HG03196 (cell line): ENCODE data around the gene DNAH9.

Experiments
- ATAC-seq: cut with Tn5 transposase; IDR thresholded peaks from one replicate; pipeline ENCODE4 v1.9.1; 2021; ENCODE audit not compliant: unreplicated experiment

DNAH9 gene

DNA sequence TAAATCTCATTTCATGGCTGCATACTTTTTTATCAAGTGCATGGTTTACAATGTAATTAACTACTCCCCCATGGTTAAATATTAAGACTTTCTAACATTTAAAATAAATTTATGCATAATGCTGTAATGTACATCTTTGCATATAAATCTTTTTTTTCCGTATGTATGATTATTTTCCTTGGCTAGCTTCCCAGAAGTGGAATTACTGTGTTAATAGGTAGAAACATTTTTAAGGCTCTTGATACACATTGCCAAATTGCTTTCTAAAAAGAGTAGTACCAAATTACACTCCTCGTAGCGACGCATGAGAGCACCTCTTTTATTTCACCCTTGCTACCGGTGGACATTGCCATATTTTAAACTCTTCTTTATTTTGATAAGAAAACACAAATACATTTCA, 141.1 kb downstream of the DNAH9 start:
- ATAC-seq, result no peak

DNA sequence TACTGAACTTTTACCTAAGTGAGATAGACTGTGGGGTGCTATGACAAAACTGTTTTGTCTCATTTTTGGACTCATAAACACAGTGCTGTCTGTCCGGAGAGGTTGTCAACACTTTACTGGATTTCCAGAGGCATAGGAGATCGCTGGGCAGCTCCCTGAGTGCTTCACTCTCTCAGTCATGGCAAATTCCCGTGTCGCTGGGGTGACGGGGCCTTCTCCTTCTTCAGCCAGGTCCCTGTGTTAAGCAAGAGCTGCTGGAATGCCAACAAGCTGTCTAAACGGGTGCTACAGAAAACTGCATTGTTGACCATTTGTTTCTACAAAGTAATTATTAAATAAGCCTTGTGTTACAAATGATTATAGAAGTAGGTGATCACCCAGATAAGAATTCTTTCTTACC, 141.6 kb downstream of the DNAH9 start:
- no peak for ATAC-seq

DNA sequence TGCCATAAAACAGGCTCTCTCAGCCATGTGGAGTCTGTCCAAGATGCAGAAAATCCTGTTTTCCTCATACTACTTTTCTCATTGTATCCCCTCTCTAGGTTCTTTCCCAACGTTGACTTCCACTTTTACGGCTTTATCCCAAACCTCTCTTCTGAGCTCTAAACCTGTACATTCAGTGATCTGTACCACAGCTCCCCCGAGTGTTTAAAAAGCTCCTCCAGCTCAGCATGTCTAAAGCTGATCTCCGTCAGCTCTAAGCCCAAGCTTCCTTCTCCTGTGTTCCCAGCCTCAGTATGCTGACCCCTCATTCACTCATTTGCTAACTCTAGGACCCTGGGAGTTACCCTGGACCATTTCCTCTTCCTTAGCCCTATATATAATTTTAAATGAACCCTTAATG, 144.6 kb downstream of the DNAH9 start:
- no peak for ATAC-seq

DNA sequence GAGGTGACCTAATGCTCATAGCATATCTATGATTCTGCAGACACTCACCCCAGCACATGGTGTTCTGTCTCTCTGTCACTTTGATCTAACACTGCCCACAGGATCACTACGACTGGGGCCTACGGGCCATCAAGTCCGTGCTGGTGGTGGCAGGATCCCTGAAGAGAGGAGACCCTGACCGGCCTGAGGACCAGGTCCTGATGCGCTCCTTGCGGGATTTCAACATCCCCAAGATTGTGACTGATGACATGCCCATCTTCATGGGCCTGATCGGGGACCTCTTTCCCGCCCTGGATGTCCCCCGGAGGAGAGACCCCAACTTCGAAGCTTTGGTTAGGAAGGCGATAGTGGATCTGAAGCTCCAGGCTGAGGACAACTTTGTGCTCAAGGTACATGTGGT, 146.4 kb downstream of the DNAH9 start:
- ATAC-seq, result no peak

DNA sequence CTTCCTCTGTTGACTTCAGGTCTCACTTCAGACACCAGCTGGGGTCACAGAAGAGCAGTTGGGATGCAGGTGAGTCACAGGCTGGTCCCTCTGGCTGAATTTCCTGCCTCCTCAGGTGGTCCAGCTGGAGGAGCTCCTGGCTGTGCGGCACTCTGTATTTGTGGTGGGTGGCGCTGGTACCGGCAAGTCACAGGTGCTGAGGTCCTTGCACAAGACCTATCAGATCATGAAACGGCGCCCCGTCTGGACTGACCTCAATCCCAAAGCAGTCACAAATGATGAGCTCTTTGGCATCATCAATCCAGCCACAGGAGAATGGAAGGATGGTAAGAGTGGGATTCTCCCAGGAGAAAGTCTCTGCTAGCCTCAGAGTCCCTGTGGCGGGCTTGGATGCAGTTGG, 149.2 kb downstream of the DNAH9 start:
- no peak for ATAC-seq

DNA sequence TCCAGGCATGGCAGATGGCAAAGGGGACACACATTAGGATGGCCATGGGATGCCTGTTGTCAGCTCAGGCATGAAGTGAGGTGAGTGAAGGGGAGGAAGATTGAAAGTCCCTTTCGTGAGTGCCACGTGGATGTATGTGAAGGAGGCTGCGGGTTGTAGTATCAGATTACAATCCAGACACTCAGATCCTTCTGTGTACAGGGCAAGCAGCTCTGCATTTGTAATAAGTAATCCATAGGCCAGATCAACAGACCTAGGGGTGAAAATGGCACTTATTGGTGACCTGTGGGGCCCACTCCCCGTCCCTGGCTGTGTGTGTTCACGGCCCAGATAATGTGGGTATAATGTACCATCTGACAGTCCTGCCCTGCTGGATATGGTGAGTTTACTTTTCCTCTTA, 159.5 kb downstream of the DNAH9 start:
- ATAC-seq, result no peak

DNA sequence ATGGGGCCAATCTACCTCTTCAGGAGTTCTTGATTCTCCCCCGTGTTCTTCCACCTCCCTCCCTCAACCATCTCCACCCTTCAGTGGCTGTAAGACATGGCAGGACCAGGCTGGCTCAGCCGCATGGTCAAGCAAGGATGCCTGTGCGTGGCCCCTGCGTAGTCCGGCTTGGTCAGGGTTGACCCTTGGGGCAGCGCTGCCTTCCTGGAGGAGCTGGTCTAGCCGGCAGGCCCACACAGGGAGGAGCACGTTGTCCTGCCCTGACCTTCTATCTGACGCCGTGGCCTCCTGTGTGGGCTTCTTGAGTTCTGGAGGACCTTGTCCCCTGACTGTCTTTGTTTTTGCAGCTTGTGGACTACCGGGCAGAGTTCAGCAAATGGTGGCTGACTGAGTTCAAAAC, 169.8 kb downstream of the DNAH9 start:
- ATAC-seq, result no peak

DNA sequence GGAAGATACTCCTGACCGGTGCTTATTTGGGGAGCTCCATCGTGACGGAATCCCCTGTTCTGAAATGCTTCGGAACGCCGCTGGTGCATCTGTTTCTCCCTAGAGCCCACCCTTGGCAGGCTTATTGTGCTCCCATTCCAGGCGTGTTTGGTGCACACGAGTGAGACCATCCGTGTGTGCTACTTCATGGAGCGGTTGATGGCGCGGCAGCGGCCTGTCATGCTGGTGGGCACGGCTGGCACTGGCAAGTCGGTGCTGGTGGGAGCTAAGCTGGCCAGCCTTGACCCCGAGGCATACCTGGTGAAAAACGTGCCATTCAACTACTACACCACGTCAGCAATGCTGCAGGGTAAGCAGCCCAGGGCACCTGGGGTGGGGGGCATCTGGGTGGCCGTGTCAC, 170.7 kb downstream of the DNAH9 start:
- ATAC-seq, result no peak

DNA sequence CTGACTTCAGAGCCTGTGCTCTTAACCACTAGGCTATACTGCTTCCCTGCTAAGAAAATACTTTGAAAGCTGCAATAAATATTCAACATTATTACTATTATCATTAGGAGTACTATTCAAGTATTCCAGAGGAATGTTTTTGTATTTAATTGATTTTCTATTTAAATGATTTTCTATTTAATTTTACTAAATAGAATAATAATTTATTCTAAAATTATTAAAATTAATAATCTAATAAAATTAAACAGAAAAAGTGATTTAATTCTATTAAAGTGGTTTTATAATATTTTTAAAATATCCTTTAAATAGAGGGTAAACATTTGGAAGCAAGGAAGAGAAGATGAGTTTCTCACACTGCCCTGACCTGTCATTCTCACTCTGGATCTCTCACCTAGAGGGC, 173.8 kb downstream of the DNAH9 start:
- no peak for ATAC-seq

DNA sequence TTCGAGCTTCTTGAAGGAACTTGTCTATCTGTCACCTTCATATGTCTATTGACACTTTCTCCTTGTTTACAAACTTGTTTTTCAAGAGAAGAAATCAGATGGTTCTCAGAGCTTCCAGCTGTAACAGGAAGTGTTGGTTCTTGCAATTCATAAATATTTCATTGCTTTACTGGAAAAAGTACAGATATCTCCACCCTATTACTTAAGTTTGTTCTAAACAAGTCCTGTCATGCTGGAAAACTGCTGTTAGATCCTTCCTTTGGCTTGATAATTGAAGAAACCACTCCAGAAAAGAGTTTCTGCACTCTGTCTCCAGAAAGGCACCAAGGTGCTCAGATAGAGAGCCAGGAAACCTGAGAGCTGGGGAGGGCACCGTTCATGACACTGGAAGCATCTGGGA, 181.6 kb downstream of the DNAH9 start:
- no peak for ATAC-seq

DNA sequence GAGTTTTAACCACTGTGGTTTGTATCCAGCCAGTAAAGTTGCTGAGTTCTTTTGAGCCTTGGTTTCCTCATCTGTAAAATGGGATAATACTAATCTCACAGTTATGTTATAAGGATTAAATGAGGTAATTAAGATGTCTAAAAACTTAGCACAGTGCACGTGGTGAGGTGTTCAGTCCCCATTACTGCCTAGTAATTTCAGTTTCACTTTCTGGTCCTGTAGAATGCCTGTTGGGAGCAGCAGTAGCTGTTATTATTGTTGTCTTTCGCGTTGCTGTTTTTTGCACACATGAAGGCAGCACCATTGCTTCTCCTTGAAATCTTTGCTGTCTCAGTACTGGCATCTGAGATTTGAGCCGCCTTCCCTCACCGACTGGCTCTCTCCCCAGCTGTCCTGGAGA, 182.4 kb downstream of the DNAH9 start:
- ATAC-seq, result no peak

DNA sequence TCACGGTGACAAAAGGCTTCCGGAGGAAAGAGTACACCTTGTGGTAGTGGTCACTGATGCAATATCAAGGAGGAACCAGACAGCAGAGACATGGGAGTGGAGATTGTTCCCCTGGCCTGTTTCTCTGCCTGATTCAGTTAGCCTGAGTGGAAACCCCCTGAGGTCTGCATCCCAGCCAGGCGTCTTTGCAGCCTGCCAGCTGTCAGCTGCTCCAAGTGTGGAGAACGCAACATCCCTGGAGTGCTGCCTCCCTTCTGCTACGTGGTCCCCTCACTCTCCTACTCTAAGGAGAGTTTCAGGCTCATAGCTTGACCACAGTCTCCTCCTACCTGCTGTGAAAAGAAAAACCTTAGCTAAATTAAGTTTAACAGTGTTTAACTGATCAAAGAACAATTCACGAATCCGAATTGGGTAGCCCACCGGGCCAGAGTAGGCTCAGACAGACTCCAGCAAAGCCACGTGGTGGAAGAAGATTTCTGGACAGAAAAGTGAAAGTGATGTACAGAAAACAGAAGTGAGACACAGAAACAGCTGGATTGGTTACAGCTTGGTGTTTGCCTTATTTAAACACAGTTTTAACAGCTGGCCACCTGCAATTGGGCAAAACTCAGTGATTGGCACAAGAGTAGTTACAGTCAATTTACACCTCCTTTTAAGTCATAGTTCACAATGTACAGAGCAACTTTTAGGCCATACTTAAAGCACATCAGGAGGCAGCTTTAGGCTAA, 188.6 kb downstream of the DNAH9 start:
- no peak for ATAC-seq

DNA sequence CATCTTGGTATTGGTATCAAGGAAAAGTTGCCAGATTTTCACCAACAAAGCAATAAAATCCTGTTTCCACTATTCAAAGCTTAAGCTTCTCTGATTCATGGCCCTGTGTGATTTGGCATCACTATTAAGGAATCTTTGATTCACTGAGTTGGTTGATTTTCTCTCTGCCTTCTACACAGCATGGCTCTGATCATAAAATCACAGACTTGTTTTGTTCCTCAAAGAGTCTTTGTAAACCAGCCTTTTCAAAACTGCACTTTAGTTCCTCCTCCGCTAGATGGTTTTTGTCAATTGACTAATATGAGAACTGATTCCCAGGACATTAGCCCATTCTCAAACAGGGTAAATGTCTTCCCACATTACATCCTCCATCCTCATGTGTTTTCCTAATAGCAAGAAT, 197.6 kb downstream of the DNAH9 start:
- ATAC-seq, result no peak

DNA sequence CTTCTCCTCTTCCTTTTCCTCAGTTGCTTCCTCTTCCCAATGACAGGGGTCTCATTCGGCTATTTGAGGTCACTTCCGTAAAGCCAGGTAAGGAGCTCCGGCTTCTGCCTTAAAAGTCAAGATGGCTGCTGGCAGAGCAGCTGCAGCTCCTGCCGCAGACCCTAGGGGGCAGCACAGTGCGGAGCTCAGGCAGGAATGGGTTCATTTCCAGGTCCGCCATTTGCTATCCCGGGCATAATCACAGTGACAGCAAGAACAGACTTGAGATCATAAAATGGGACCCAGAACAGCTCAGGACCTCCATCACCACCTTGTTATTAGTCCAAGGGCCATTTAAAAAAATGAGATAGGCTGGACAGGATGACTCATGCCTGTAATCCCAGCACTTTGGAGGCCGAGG, 199.5 kb downstream of the DNAH9 start:
- ATAC-seq, result no peak

DNA sequence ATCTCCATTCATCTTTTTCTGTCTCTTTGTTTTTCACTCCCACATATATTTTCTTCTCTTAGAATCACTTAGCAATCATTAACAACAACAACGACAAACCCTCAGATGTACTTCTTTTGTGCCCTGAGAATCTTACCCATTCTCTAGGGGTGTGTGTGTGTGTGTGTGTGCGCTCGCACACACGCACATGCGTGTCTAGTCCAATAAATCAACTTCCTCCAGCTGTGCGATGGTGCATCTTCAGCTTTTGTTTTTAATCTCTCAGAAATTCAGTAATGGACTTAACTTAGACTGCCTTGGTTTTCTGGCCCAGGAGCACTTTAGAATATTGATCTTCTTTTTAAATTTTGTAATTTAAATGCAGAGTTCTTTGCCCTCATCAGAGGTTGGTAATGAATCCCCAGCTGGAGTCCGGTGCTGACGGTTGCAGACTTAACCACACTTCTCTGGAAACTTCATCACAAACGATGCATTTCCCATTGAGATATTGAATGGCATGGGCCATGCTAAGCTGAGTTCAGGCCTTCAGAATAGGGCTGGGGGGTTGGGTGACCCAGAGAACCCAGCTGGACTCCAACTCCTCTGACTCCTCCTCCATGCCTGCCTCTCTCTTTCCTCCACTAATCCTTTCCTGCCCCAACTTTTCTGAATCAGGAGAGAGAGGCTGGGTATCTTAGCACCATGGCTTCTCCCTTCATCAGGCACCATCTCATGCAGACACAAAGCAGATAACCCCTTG, 205.1 kb downstream of the DNAH9 start:
- ATAC-seq, result no peak

DNA sequence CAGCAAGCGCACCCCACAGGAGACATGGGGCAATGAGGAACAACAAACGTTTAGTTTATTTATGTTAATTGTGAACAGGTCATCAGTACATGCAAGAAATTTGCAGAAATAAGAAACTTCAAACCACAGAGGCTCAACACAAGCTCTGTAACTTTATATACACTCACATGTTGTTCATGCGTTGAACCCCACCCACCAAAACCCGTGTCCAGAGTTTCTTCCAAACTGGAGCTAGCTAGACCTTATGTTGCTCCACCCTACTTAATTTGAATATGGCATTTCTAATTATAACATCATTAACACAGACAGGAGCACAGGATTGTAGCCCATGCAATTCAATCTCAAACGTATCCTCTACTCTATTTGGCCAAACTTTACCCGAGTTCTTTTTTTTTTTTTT, 206.9 kb downstream of the DNAH9 start:
- no peak for ATAC-seq

DNA sequence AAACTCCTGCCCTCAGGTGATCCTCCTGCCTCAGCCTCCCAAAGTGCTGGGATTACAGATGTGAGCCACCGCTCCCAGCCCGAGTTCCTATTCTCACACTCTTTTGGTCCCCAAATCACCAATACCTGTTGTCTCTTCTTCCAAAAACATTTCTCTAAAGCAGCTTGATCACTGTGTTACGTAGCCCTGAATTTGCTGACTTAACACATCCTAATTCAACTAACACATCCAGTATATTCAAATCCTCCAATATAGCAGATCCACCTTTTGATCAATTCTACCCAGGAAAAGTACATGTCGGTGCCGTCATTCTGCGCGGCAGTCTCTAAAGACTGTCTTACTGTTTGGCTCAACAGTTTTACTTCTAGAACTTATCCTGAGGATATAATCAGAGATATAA, 207.7 kb downstream of the DNAH9 start:
- ATAC-seq, result no peak

DNA sequence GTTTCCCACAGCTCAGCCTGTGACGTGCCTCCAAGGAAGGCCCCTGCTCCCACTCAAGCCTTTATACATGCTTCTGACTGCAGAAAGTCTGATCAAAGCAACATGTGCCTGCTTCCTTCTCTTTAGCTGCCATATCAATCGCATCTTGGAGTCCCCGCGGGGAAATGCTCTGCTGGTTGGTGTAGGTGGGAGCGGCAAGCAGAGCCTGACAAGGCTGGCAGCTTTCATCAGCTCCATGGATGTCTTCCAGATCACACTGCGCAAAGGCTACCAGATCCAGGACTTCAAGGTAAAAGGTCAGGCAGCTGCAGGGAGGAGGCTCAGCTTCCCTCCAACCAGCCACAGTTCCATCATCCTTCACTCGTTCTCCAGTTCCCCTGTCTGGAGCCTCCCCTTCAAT, 209.3 kb downstream of the DNAH9 start:
- no peak for ATAC-seq

DNA sequence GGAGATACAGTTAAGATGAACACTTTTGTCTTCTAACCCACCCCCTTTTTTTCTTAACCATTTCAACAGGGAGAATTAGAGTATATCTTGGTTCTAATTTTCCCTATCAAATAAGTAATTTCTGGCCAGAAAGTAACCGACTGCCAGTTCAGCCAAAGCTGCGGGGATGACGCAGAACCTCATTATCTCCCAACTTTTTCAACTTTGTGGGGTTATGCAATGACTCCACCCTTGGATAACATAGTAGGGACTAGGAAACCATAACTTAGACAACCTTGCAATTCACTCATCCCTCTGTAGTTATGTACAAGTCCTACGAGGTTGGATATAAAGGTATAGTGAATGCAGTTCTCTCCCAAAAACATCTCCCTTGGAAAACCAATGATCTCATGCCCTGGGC, 215.0 kb downstream of the DNAH9 start:
- no peak for ATAC-seq

DNA sequence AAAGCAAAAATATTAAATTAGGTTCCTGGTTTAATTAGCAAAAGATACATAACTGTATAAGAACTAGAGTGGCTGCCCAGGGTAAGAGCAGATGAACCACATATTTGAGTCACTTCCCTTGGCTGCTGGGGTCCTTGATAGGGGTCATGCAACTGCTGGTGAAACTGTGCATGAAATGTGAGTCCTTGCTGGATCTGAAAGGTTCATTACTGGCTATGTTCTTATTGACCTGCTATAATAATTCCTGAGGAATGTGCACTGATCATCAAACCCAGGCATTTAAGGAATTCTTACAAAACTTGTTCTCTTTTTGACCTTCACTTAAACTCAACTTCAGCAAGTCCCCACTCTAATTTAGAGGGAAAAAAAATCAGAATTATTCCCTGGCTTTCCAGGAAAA, 215.6 kb downstream of the DNAH9 start:
- ATAC-seq, result no peak

DNA sequence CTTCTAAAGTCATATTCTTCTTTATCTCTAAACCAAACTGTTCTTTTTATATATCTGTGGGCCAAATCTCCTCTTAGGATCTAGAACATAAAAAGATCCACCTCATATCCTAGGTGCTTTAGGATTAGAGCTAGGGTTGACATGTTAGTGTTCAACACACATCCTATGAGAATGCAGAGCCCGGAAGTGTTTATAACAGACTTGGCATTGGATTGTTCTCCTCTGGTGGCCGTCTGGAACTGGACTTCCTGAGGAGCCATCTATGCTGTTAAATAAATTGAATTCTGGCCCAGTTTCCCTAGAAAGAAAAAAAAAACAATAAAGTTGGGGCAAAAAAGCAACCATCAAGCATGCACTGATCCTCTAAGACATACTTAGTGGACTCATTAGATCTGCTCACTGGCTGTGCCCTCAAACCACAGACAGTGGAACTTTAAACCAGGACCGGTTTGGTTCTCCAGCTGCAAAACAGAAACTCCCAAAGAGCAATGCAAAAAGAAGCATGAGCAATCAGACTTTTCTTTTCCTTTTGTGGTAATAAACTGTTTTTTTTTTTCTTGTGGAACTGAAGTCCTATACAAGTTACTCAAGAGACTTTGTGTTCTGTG, 216.5 kb downstream of the DNAH9 start:
- ATAC-seq, result no peak

DNA sequence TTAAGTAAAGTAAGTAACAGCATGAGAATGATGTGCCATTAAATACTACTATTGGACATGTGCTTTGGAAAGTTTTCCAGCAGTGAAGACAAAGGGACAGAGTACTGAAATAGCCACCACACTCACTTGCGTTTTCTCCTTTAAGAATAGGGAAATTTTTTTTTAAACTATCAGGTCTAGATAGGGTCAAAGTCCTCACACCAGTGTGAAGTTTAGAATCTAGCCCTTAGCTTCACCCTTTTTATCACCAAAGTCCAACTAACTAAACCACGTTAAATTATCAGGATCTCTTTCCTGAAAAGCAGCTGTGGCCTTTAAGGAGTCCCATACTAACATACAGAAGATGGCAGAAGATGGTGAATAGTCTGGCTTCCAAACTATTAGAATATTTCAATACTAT, 218.1 kb downstream of the DNAH9 start:
- no peak for ATAC-seq
